HCT116 (cell line): ENCODE data around the gene MYOM1. TPM values are rescaled to one million over a fixed set of nuclear protein-coding genes. Genes with fewer than 3 reads are reported as not detected.

ENCODE experiments used
- ATAC-seq: fragments of 200-7000 bp; cut with Tn5 transposase; 2 replicates; pipeline ENCODE4 v1.9.1; 2020; ENCODE audit warnings: mild to moderate bottlenecking, moderate library complexity
- BruUV-seq: library from RNA; stranded (reverse); fragments of 400-500 nt; replicated peaks from 2 replicates; lab custom pipeline; 2021; lab: Mats Ljungman, UMichigan
- CTCF ChIA-PET: fragments of 300-600 bp; sonication (Branson Sonifier 250); formaldehyde crosslinking; loops from one replicate; lab custom pipeline; 2021; ENCODE audit warnings: antibody characterized with exemption; lab: Charles Lee
- POLR2A ChIA-PET: fragments of 300-600, 350-600 bp; sonication (Branson Sonifier 250); formaldehyde crosslinking; loops from one replicate; lab custom pipeline; 2021; ENCODE audit warnings: antibody characterized with exemption; lab: Charles Lee
- RAD21 ChIA-PET, 2 experiments: fragments of 300-600 bp; sonication (Branson Sonifier 250); formaldehyde crosslinking; loops; one replicate each; lab custom pipeline; 2023; ENCODE audit warnings: low total read pairs in 2 of 2; ENCODE audit not compliant: uncharacterized antibody in 2 of 2, unreplicated experiment in 2 of 2, low non-redundant PET in 1 of 2; lab: Charles Lee
- DNase-seq: peaks from one replicate; pipeline ENCODE4 v3.0.0-alpha.2; 2010; ENCODE audit warnings: low read depth, low spot score
- H2AFZ ChIP-seq: fragments of 200-600 bp; shearing (Covaris generic), sonication (generic); 2 replicates; pipeline ENCODE4 v1.6.1; 2017; ENCODE audit warnings: low read depth, mixed run types, mixed read lengths, antibody characterized with exemption, low read length; ENCODE audit not compliant: poor library complexity, severe bottlenecking
- H3K27ac ChIP-seq: 2 replicates; pipeline ENCODE4 v1.5.1; 2012; ENCODE audit warnings: low read depth, low read length
- H3K27me3 ChIP-seq: fragments of 200-600 bp; sonication (generic); 2 replicates; pipeline ENCODE4 v1.6.1; 2016; ENCODE audit warnings: mixed run types, low read length, mixed read lengths; ENCODE audit not compliant: insufficient read depth
- H3K36me3 ChIP-seq, 2 experiments: fragments of 200-500 bp in 1 of 2; fragments of 200-600 bp in 1 of 2; sonication (Bioruptor generic) in 1 of 2; sonication (generic) in 1 of 2; 2 replicates each; pipeline versions ENCODE4 v1.5.1 to v1.6.1; 2014 to 2016; ENCODE audit warnings: low read length in 2 of 2, inconsistent platforms in 1 of 2, mixed read lengths in 1 of 2, mixed run types in 1 of 2; ENCODE audit not compliant: insufficient read depth in 2 of 2, control insufficient read depth in 1 of 2
- H3K4me1 ChIP-seq, 2 experiments: fragments of 200-600 bp in 1 of 2; sonication (generic) in 1 of 2; 2 replicates each; pipeline versions ENCODE4 v1.5.1 to v1.6.1; 2012 to 2017; ENCODE audit warnings: low read length in 2 of 2, inconsistent platforms in 1 of 2, mild to moderate bottlenecking in 1 of 2, mixed read lengths in 1 of 2, mixed run types in 1 of 2, moderate library complexity in 1 of 2; ENCODE audit not compliant: insufficient read depth in 2 of 2, control insufficient read depth in 1 of 2
- H3K4me2 ChIP-seq: fragments of 200-600 bp; sonication (generic); 2 replicates; pipeline ENCODE4 v1.6.1; 2017; ENCODE audit warnings: mixed run types, low read length, mixed read lengths
- H3K4me3 ChIP-seq, 2 experiments: fragments of 200-600 bp in 1 of 2; sonication (generic) in 1 of 2; replicated peaks in 1 of 2; 2 replicates each; pipeline ENCODE4 v1.5.1; 2011 to 2016; ENCODE audit warnings: low read length in 2 of 2, control low read depth in 1 of 2, low read depth in 1 of 2, mild to moderate bottlenecking in 1 of 2, mixed read lengths in 1 of 2, mixed run types in 1 of 2
- H3K79me2 ChIP-seq: fragments of 200-600 bp; sonication (generic); 2 replicates; pipeline ENCODE4 v1.6.1; 2017; ENCODE audit warnings: mild to moderate bottlenecking, mixed run types, low read length, moderate library complexity, mixed read lengths; ENCODE audit not compliant: insufficient read depth
- H3K9ac ChIP-seq: fragments of 200-600 bp; sonication (generic); 2 replicates; pipeline ENCODE4 v1.6.1; 2016; ENCODE audit warnings: low read length, mixed read lengths
- H3K9me2 ChIP-seq: fragments of 200-600 bp; sonication (generic), shearing (Covaris generic); 2 replicates; pipeline ENCODE4 v1.6.1; 2017; ENCODE audit warnings: mixed run types, mild to moderate bottlenecking, moderate library complexity; ENCODE audit not compliant: insufficient read depth
- H3K9me3 ChIP-seq, 2 experiments: fragments of 200-500 bp in 1 of 2; fragments of 200-600 bp in 1 of 2; sonication (Bioruptor generic) in 1 of 2; sonication (generic) in 1 of 2; 2 replicates each; pipeline ENCODE4 v1.6.1; 2014 to 2017; ENCODE audit warnings: low read length in 2 of 2, mixed read lengths in 2 of 2, inconsistent platforms in 1 of 2, low read depth in 1 of 2, mild to moderate bottlenecking in 1 of 2, mixed run types in 1 of 2, moderate library complexity in 1 of 2; ENCODE audit not compliant: control insufficient read depth in 1 of 2, insufficient read depth in 1 of 2
- H4K20me1 ChIP-seq: fragments of 200-600 bp; sonication (generic), shearing (Covaris generic); 2 replicates; pipeline ENCODE4 v1.6.1; 2017; ENCODE audit warnings: mixed run types, mild to moderate bottlenecking, moderate library complexity; ENCODE audit not compliant: insufficient read depth
- CBX3 ChIP-seq: IDR thresholded peaks from 2 replicates; pipeline ENCODE4 v1.6.1; 2012; ENCODE audit warnings: low read depth
- CTCF ChIP-seq, 3 experiments: fragments of 200-600 bp in 1 of 3; sonication (generic) in 1 of 3; IDR thresholded peaks in 2 of 3; conservative IDR thresholded peaks in 1 of 3; 2 replicates each; pipeline ENCODE4 v1.5.1; 2012 to 2017; ENCODE audit warnings: low read depth in 2 of 3, low read length in 2 of 3, antibody characterized with exemption in 1 of 3, borderline replicate concordance in 1 of 3, control low read depth in 1 of 3, mild to moderate bottlenecking in 1 of 3, mixed read lengths in 1 of 3, mixed run types in 1 of 3, moderate library complexity in 1 of 3; ENCODE audit not compliant: insufficient read depth in 1 of 3
- EGR1 ChIP-seq: IDR thresholded peaks from 2 replicates; pipeline ENCODE4 v1.6.1; 2012; ENCODE audit warnings: low read depth
- ELF1 ChIP-seq: IDR thresholded peaks from 2 replicates; pipeline ENCODE4 v1.6.1; 2012; ENCODE audit warnings: low read depth, borderline replicate concordance
- EZH2 ChIP-seq: fragments of 200-600 bp; sonication (generic); IDR thresholded peaks from 2 replicates; pipeline ENCODE4 v1.6.1; 2017; ENCODE audit warnings: antibody characterized with exemption, mixed run types
- FOSL1 ChIP-seq: IDR thresholded peaks from 2 replicates; pipeline ENCODE4 v1.6.1; 2012; ENCODE audit warnings: low read depth
- JUND ChIP-seq: IDR thresholded peaks from 2 replicates; pipeline ENCODE4 v1.6.1; 2012
- POLR2AphosphoS5 ChIP-seq: IDR thresholded peaks from 2 replicates; pipeline ENCODE4 v1.6.1; 2011; ENCODE audit warnings: mild to moderate bottlenecking, low read depth, low read length, moderate library complexity
- SIN3A ChIP-seq: IDR thresholded peaks from 2 replicates; pipeline ENCODE4 v1.6.1; 2012; ENCODE audit warnings: low read depth
- SP1 ChIP-seq: IDR thresholded peaks from 2 replicates; pipeline ENCODE4 v1.6.1; 2012; ENCODE audit warnings: low read depth
- TCF7L2 ChIP-seq: IDR thresholded peaks from 2 replicates; pipeline ENCODE4 v1.7.0; 2011; ENCODE audit warnings: borderline replicate concordance, inconsistent platforms; ENCODE audit not compliant: insufficient read depth, insufficient read length; ENCODE audit errors: extremely low read depth
- YY1 ChIP-seq: IDR thresholded peaks from 2 replicates; pipeline ENCODE4 v1.6.1; 2011; ENCODE audit warnings: low read length, low read depth, moderate library complexity, mild to moderate bottlenecking; ENCODE audit not compliant: insufficient replicate concordance; ENCODE audit errors: extremely low read depth
- ZFX ChIP-seq: fragments of 450-650 bp; IDR thresholded peaks from 2 replicates; pipeline ENCODE4 v1.6.1; 2017
- ZNF274 ChIP-seq: fragments of 200-500 bp; sonication (Bioruptor generic); IDR thresholded peaks from 2 replicates; pipeline ENCODE4 v1.6.1; 2014; ENCODE audit warnings: mild to moderate bottlenecking, low read depth, low read length, inconsistent platforms
- intact Hi-C: fragments of 100-400 bp; cut with micrococcal nuclease; formaldehyde crosslinking; loops from 2 replicates; pipeline ENCODE4 v1.10.0; 2022
- total RNA-seq: library from RNA; stranded (reverse); gene quantifications from one replicate; pipeline ENCODE4 v1.2.1, GENCODE V29; 2021; ENCODE audit not compliant: unreplicated experiment
- TF ChIP-seq, protein P1 (sequence below): IDR thresholded peaks from 2 replicates; pipeline ENCODE4 v1.6.1; 2011; ENCODE audit warnings: mild to moderate bottlenecking, low read length, moderate library complexity; ENCODE audit not compliant: insufficient replicate concordance; ENCODE audit errors: extremely low read depth
- TF ChIP-seq, protein P2 (sequence below): IDR thresholded peaks from 2 replicates; pipeline ENCODE4 v1.6.1; 2012
- TF ChIP-seq, protein P3 (sequence below): IDR thresholded peaks from 2 replicates; pipeline ENCODE4 v1.6.1; 2012

Gene MYOM1
- total RNA-seq, 1 experiment from 2014 or later: 0.52 TPM

DNA sequence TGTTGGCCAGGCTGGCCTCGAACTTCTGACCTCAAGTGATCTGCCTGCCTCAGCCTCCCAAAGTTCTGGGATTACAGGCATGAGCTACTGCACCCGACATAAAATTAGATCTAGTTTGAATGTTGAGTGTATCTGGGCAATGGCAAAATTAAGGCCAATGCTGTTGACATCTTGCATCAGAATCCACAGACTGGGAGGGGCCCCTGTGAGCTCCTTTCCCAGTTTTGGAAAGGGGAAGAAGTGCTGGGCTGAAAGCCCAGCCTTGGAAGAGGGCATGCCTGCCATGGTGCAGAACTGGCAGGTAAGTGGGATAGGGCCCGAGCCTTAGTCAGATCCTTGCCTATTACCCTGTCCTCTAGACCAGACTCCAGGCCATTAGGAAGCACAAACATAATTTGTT lies 4.5 kb upstream of the MYOM1 start:
- no peak for ATAC-seq
- Histone ChIP-seq H3K9me3 (no peaks in the 10 kb centered on the region), H3K4me2 (no peak overlapping the region), H3K4me1 (no peaks in the 10 kb centered on the region), H3K79me2 (no peaks in the 10 kb centered on the region), H4K20me1 (no peaks in the 10 kb centered on the region), H3K27ac (no peak overlapping the region), H2AFZ (no peak overlapping the region), H3K9me2 (no peaks in the 10 kb centered on the region), H3K9ac (no peak overlapping the region), H3K4me3 (no peak overlapping the region), H3K36me3 (no peaks in the 10 kb centered on the region), H3K27me3 (no peaks in the 10 kb centered on the region)
- POLR2A ChIA-PET: no interaction called here
- no TSS peak for BruUV-seq
- intact Hi-C loops: no loop called here
- no peak for DNase-seq
- RAD21 ChIA-PET: no interaction called here
- CTCF ChIA-PET: no interaction called here
- TF ChIP-seq ZNF274: no peak
- TF ChIP-seq FOSL1: no peak
- TF ChIP-seq SIN3A: no peak
- TF ChIP-seq, protein P1, sequence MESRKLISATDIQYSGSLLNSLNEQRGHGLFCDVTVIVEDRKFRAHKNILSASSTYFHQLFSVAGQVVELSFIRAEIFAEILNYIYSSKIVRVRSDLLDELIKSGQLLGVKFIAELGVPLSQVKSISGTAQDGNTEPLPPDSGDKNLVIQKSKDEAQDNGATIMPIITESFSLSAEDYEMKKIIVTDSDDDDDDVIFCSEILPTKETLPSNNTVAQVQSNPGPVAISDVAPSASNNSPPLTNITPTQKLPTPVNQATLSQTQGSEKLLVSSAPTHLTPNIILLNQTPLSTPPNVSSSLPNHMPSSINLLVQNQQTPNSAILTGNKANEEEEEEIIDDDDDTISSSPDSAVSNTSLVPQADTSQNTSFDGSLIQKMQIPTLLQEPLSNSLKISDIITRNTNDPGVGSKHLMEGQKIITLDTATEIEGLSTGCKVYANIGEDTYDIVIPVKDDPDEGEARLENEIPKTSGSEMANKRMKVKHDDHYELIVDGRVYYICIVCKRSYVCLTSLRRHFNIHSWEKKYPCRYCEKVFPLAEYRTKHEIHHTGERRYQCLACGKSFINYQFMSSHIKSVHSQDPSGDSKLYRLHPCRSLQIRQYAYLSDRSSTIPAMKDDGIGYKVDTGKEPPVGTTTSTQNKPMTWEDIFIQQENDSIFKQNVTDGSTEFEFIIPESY: no peak
- no peak for TF ChIP-seq YY1
- no peak for TF ChIP-seq JUND
- no peak for TF ChIP-seq EGR1
- no peak for TF ChIP-seq CTCF (IDR thresholded peaks at IDR 0.05 in 2 of 3, conservative IDR thresholded peaks at IDR 0.05 in 1 of 3; ENCODE audit: borderline replicate concordance in 1 of 3, insufficient read depth in 1 of 3, low read depth in 2 of 3, low read length in 2 of 3)
- no peak for TF ChIP-seq ELF1
- TF ChIP-seq, protein P2, sequence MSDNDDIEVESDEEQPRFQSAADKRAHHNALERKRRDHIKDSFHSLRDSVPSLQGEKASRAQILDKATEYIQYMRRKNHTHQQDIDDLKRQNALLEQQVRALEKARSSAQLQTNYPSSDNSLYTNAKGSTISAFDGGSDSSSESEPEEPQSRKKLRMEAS: no peak
- no peak for TF ChIP-seq CBX3
- TF ChIP-seq TCF7L2: no peak
- no peak for TF ChIP-seq EZH2
- TF ChIP-seq, protein P3, sequence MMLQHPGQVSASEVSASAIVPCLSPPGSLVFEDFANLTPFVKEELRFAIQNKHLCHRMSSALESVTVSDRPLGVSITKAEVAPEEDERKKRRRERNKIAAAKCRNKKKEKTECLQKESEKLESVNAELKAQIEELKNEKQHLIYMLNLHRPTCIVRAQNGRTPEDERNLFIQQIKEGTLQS: no peak
- TF ChIP-seq SP1: no peak
- no peak for TF ChIP-seq ZFX
- TF ChIP-seq POLR2AphosphoS5: no peak
